GM21529 (cell line): ENCODE data around the gene HRC.
"Not testable (repeated sequence)": the region's sequence is repeated elsewhere in the genome, so short reads cannot be mapped to it uniquely, and the experiment has no call there.

Experiments
- ATAC-seq: cut with Tn5 transposase; IDR thresholded peaks from one replicate; pipeline ENCODE4 v1.9.1; 2021; ENCODE audit not compliant: unreplicated experiment

HRC gene

GRCh38 chr19:49160450-49161189, 5.4 kb upstream of the HRC start:
- no peak for ATAC-seq

DNA sequence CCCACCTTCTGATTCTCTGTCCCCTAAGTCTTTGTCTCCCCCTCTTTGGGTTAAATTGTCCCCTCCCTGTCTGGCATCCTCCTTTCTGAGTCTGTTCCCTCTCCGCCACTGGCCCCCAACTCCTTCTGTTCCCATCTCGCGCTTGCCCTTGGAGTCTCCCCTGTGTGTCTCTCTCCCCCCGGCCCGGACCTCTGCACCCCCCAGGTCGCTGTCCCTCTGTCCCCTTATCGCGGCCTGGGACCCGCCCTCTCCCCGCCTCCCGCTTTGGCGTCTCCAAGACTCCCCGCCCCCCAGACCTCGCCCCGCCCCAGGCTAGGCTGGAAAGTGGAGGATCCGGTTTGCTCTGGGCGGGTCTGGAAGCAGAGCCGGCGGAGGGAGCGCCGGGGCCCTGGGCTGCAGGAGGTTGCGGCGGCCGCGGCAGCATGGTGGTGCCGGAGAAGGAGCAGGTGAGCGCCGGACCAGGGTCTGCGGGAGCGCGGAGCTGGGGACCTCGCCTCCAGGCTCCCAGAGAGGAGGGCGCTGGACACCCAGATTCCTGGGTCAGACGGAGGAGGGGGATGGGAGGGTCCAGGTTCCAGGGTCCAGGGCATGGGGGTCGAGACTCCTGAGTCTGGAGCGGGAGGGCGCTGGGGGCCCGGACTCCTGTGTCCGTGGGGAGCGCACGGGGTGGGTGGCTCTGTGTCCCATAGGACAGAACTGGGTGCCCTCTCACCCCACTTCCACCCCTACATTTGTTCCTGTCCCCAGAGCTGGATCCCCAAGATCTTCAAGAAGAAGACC, 2.4 kb upstream of the HRC start, which contains the start of gene TRPM4:
Gene TRPM4, plus strand, starts transcription at position 348 of the 780 bp plus-strand sequence. Its CDS starts 75 bp downstream, at position 423.
- ATAC-seq: no peak

DNA sequence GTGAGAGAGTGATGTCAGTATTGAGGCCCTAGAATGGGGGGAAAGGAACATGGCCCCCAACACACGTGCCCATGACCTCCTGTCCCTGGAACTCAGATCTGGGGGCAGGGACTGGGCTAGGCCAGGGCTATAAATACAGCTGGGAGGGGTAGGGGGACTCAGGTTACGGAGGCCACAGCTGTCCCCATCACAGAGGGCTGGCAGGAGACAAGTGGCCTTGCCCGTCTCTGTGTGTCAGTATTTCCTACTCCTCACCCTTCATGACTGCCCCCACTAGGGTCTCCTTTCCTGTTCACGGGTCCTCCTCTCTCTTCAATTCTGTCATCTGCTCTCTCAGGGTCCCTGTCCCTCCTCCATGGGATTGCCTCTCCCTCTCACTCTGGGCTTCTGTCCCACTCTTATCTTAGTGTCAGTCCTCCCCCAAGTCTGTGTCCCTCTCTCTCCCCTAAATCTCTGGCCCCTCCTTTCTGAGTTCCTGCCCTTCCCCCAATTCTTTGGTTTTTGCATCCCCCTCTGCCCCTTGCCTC, 687 bp upstream of the HRC start:
- no peak for ATAC-seq

GRCh38 chr19:49154279-49154678, 917 bp downstream of the HRC start:
- no peak for ATAC-seq

- no peak for ATAC-seq
These were observed 1.9 kb downstream of the HRC start for GRCh38 chr19:49153167-49153809.

- no peak for ATAC-seq
These were observed 3.1 kb downstream of the HRC start for GRCh38 chr19:49152119-49152550.

GRCh38 chr19:49151267-49152118, 3.7 kb downstream of the HRC start:
- ATAC-seq: no peak

- no peak for ATAC-seq
These were observed 4.3 kb downstream of the HRC start for GRCh38 chr19:49150944-49151243.

GRCh38 chr19:49150106-49150943, 4.9 kb downstream of the HRC start:
- no peak for ATAC-seq

DNA sequence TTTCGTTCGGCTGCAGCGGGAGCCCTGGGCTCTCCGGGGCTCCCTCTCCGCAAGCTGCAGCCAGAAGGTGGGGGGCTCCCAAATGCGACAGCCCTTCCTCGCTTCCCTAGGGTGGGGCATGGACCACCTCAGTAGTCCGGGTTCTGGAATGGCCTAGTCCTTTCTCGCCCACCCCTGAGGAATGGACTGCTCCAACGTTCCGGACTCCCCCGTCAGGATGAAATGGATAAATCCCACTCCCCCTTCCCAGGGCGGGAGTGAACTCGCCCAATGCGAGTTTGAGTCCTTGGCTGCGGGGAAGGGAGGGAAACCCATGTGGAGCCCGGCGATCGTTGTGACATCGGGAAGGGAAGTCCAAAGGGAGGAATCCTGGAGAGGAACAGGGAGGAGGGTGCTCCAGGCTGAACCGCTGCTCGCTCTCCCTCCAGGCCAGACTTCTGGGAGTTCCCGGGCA, 5.5 kb downstream of the HRC start:
- no peak for ATAC-seq

GRCh38 chr19:49148784-49149651, 6.2 kb downstream of the HRC start:
- ATAC-seq: no peak

DNA sequence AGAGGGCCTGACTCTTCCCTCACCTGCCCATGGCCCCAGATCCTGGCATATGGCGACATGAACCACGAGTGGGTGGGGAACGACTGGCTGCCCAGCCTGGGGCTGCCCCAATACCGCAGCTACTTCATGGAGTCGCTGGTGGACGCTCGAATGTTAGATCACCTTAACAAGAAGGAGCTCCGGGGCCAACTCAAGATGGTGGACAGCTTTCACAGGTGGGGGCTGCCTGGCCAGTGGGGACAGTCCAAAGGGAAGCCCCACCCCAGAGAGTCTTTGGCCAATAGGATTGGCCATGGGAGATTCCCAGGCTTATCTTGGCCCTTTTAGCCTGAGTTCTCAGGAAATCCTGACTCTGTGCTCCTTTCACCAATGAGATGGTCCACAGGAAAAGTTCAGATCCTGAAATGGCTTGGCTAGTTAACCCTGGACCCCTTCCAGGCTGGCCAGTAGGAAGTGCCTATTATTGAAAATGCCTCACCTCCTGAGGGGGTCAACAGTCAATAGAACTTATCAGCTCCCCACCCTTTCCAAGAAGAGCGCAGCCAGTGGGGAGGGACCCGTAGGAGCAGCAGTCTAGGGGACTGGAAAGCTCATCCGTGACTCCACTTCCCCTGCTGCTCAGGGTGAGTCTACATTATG, 7.0 kb downstream of the HRC start:
- no peak for ATAC-seq

DNA sequence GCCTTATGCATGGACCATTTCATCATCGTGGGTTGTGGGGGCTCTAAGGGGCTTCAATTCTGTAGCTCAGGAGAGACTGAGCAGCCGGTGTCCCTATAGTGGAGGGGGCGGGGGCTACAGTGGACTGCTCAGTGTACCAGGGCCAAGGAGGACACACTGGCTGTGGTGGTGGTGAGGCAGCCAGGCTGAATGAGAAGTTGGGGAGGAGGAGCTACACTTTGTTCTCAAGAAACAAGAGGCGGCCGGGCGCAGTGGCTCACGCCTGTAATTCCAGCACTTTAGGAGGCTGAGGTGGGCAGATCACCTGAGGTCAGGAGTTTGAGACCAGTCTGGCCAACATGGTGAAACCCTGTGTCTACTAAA, 8.8 kb downstream of the HRC start:
- ATAC-seq: not testable (repeated sequence)

DNA sequence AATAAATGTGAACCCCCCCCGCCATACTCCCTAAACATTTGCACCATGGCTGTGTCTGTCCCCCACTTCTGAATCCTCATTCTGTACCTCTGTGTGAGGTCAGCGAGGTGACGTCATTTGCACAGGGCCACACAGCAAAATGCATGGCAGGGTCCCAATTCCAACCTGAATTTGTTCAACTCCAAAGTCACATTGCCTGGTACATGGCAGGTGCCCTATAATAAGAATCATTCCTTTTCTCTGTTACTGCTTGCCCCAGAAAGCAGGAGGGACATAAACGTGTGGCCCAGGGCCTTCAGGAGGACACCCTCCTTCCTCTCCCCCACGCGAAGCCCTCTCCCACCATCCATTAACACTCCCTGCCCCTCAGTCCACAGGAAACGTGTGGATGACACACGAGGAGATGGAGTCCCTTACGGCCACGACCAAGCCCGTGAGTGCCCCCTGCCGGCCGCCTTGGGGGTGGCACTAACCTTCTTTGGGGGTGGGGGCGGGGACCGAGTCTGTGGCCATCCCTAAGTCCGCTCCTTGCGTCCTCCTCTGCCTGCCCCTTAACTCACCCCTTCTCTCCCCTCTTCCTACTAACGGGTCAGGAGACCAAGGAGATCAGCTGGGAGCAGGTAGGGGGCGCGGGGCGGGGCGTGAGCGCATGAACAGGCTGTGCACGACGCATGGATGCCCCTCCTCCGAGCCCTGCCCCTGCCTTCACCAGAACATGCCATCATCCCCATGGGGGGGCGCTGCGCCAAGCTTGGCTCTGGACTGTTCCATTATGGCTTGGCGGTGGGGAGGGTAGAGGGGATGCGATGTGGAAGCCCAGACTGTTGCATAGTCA, 9.4 kb downstream of the HRC start:
- ATAC-seq: no peak

DNA sequence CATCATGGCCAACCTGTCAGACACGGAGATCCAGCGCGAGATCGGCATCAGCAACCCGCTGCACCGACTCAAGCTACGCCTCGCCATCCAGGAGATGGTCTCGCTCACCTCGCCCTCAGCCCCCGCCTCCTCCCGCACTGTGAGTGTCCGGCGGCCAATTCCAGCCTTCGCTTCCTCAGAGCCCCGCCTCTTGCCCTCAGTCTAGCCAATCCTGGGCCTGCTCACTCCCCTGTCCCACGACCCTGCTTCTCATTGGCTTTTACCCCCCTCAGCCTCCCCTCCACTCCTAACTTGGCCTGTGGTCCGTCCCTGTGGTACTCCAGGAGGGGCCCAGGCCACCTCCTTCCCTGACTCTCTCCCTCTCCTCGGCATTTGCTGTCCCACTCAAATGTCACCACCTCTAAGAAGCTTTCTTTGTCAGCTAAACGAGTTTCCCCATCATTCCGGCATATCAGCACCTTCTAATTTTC, 12.3 kb downstream of the HRC start:
- ATAC-seq: peak; percentile 70

GRCh38 chr19:49141352-49141751, 13.8 kb downstream of the HRC start:
- no peak for ATAC-seq

DNA sequence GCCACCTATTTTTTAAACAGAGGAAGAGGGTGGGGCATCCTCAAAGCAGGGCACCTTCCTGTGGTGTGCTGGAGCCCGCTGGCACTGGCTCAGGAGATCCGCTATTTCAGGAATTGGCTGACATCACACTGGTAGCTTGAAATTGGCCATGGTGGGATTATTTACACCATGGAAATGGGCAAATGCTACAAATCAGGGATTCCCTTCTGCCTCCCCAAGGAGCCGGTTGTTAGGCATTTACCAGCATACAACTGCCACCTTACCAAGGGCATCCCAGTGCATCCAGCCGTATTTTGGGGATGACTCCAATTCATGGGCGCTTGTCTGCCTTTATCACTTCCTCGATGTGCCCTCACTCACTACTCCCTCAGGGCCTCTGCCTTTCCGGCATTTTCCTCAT, 14.2 kb downstream of the HRC start:
- ATAC-seq: no peak
